PC-3 (cell line): Measurements from ENCODE around the gene P2RX6. TPM values are rescaled to one million over a fixed set of nuclear protein-coding genes. Genes with fewer than 3 reads are reported as not detected.

Source experiments
- ATAC-seq: fragments of 200-7000 bp; cut with Tn5 transposase; 2 replicates; pipeline ENCODE4 v1.9.1; 2020; ENCODE audit warnings: mild to moderate bottlenecking, moderate library complexity
- BruUV-seq: library from RNA; stranded (reverse); fragments of 400-500 nt; replicated peaks from 2 replicates; lab custom pipeline; 2021; lab: Mats Ljungman, UMichigan
- CTCF ChIA-PET: fragments of 300-600 bp; sonication (Branson Sonifier 250); formaldehyde crosslinking; loops from one replicate; lab custom pipeline; 2022; ENCODE audit warnings: antibody characterized with exemption; lab: Charles Lee
- POLR2A ChIA-PET: fragments of 300-600 bp; sonication (Branson Sonifier 250); formaldehyde crosslinking; loops from one replicate; lab custom pipeline; 2022; ENCODE audit warnings: antibody characterized with exemption; ENCODE audit not compliant: unreplicated experiment; lab: Charles Lee
- DNase-seq: peaks from one replicate; pipeline ENCODE4 v3.0.0-alpha.2; 2015
- H2AFZ ChIP-seq: fragments of 300-600 bp; sonication (generic); 2 replicates; pipeline ENCODE4 v1.6.0; 2016; ENCODE audit warnings: antibody characterized with exemption, low read length
- H3F3A ChIP-seq: fragments of 300-600 bp; sonication (generic); one replicate; pipeline ENCODE4 v1.6.0; 2017; ENCODE audit warnings: antibody characterized with exemption, low read length, control low read depth, mild to moderate bottlenecking; ENCODE audit not compliant: unreplicated experiment
- H3K27ac ChIP-seq: fragments of 300-600 bp; sonication (generic); 2 replicates; pipeline ENCODE4 v1.5.1; 2016; ENCODE audit warnings: mild to moderate bottlenecking, low read length
- H3K27me3 ChIP-seq: fragments of 300-600 bp; sonication (generic); 2 replicates; pipeline ENCODE4 v1.6.1; 2016; ENCODE audit warnings: low read length, mixed read lengths
- H3K36me3 ChIP-seq: fragments of 300-600 bp; sonication (generic); 2 replicates; pipeline ENCODE4 v1.6.1; 2016; ENCODE audit warnings: low read depth, mixed run types, low read length, mixed read lengths
- H3K4me1 ChIP-seq: fragments of 300-600 bp; sonication (generic); 2 replicates; pipeline ENCODE4 v1.5.1; 2016; ENCODE audit warnings: low read length; ENCODE audit not compliant: insufficient read depth
- H3K4me2 ChIP-seq: fragments of 300-600 bp; sonication (generic); 2 replicates; pipeline ENCODE4 v1.6.0; 2016; ENCODE audit warnings: low read length
- H3K4me3 ChIP-seq: fragments of 300-600 bp; sonication (generic); 2 replicates; pipeline ENCODE4 v1.5.1; 2016; ENCODE audit warnings: mild to moderate bottlenecking, low read length, mixed read lengths
- H3K79me2 ChIP-seq: fragments of 300-600 bp; sonication (generic); 2 replicates; pipeline ENCODE4 v1.6.1; 2017; ENCODE audit warnings: low read length, mixed read lengths
- H3K9ac ChIP-seq: fragments of 300-600 bp; sonication (generic); 2 replicates; pipeline ENCODE4 v1.6.0; 2016; ENCODE audit warnings: mild to moderate bottlenecking, low read length
- H3K9me2 ChIP-seq: fragments of 300-600 bp; sonication (generic); replicated peaks from 2 replicates; pipeline ENCODE4 v1.6.1; 2016; ENCODE audit warnings: mixed run types, low read length, mixed read lengths
- H3K9me3 ChIP-seq: fragments of 300-600 bp; sonication (generic); 2 replicates; pipeline ENCODE4 v1.6.1; 2016; ENCODE audit warnings: low read length, mixed read lengths
- H4K20me1 ChIP-seq: fragments of 300-600 bp; sonication (generic); 2 replicates; pipeline ENCODE4 v1.6.1; 2016; ENCODE audit warnings: low read length, mixed read lengths
- CTCF ChIP-seq: fragments of 300-600 bp; sonication (generic); conservative IDR thresholded peaks from 2 replicates; pipeline ENCODE4 v1.5.1; 2017; ENCODE audit warnings: antibody characterized with exemption, low read depth, mild to moderate bottlenecking, low read length
- EZH2 ChIP-seq: fragments of 300-600 bp; sonication (generic); IDR thresholded peaks from one replicate; pipeline ENCODE4 v1.6.1; 2017; ENCODE audit warnings: antibody characterized with exemption, mild to moderate bottlenecking, low read length; ENCODE audit not compliant: unreplicated experiment
- EZH2phosphoT487 ChIP-seq: fragments of 300-600 bp; sonication (generic); IDR thresholded peaks from 2 replicates; pipeline ENCODE4 v1.6.1; 2018; ENCODE audit warnings: mild to moderate bottlenecking, antibody characterized with exemption, low read length, borderline replicate concordance
- intact Hi-C: fragments of 100-400 bp; cut with micrococcal nuclease; formaldehyde crosslinking; loops from 2 replicates; pipeline ENCODE4 v1.9.0; 2023
- total RNA-seq: library from RNA; depleted of rRNA; stranded (reverse); fragments of >200 nt; gene quantifications from 2 replicates; pipeline ENCODE4 v1.2.3, GENCODE V29; 2014

The P2RX6 gene
- total RNA-seq, 1 experiment from 2014 or later: 1.1 TPM

- Histone ChIP-seq H3K79me2 (no peaks in the 10 kb centered on the region), H4K20me1 (no peaks in the 10 kb centered on the region), H3K36me3 (no peaks in the 10 kb centered on the region), H3K4me1 (no peaks in the 10 kb centered on the region), H3K4me2 (no peak overlapping the region), H3F3A (no peaks in the 10 kb centered on the region), H3K4me3 (no peak overlapping the region), H3K9me2 (no peaks in the 10 kb centered on the region), H3K27ac (no peak overlapping the region), H2AFZ (no peak overlapping the region), H3K9me3 (no peaks in the 10 kb centered on the region), H3K9ac (no peak overlapping the region), H3K27me3 (no peaks in the 10 kb centered on the region)
- intact Hi-C loops: no loop called here
- no TSS peak for BruUV-seq
- TF ChIP-seq CTCF (no peak), EZH2 (no peak), EZH2phosphoT487 (no peak)
- no peak for ATAC-seq
- CTCF ChIA-PET: no interaction called here
- POLR2A ChIA-PET: no interaction called here
- no peak for DNase-seq
Observed at GRCh38 chr22:20975541-20976290, 39.2 kb upstream of the P2RX6 start.

- ATAC-seq (no peak), DNase-seq (no peak)
- no peaks in the 10 kb centered on the region for H3K9me2 ChIP-seq
- no peaks in the 10 kb centered on the region for H3K27me3 ChIP-seq
- H2AFZ ChIP-seq: no peak overlapping the region
- H4K20me1 ChIP-seq: no peaks in the 10 kb centered on the region
- no peaks in the 10 kb centered on the region for H3F3A ChIP-seq
- no peaks in the 10 kb centered on the region for H3K79me2 ChIP-seq
- H3K4me2 ChIP-seq: no peak overlapping the region
- H3K27ac ChIP-seq: no peak overlapping the region
- TF ChIP-seq EZH2phosphoT487 (no peak), EZH2 (no peak), CTCF (no peak)
- no peak overlapping the region for H3K4me3 ChIP-seq
- CTCF ChIA-PET: no interaction called here
- POLR2A ChIA-PET: no interaction called here
- no peak overlapping the region for H3K9ac ChIP-seq
- H3K4me1 ChIP-seq: peaks cover 3% of the 10 kb centered on the region
- BruUV-seq: no TSS peak
- no peaks in the 10 kb centered on the region for H3K9me3 ChIP-seq
- H3K36me3 ChIP-seq: no peaks in the 10 kb centered on the region
- intact Hi-C loops: no loop called here
Observed at GRCh38 chr22:20976291-20976877, 38.6 kb upstream of the P2RX6 start.

- DNase-seq: no peak
Observed at GRCh38 chr22:20977019-20977418, 37.9 kb upstream of the P2RX6 start.

More at GRCh38 chr22:20977019-20977418, 37.9 kb upstream of the P2RX6 start:
- Histone ChIP-seq H3F3A (no peaks in the 10 kb centered on the region), H3K4me1 (peaks cover 5% of the 10 kb centered on the region), H4K20me1 (no peaks in the 10 kb centered on the region), H3K9me3 (no peaks in the 10 kb centered on the region), H3K9ac (no peak overlapping the region), H3K4me3 (no peak overlapping the region), H2AFZ (no peak overlapping the region), H3K79me2 (no peaks in the 10 kb centered on the region), H3K36me3 (no peaks in the 10 kb centered on the region), H3K27me3 (no peaks in the 10 kb centered on the region), H3K4me2 (no peak overlapping the region), H3K9me2 (no peaks in the 10 kb centered on the region), H3K27ac (no peak overlapping the region)
- intact Hi-C loops: no loop called here
- BruUV-seq: no TSS peak
- POLR2A ChIA-PET: no interaction called here
- no peak for ATAC-seq
- TF ChIP-seq EZH2 (no peak), CTCF (no peak), EZH2phosphoT487 (no peak)
- CTCF ChIA-PET: no interaction called here
